ENCODE data around the gene RDM1.

DNA sequence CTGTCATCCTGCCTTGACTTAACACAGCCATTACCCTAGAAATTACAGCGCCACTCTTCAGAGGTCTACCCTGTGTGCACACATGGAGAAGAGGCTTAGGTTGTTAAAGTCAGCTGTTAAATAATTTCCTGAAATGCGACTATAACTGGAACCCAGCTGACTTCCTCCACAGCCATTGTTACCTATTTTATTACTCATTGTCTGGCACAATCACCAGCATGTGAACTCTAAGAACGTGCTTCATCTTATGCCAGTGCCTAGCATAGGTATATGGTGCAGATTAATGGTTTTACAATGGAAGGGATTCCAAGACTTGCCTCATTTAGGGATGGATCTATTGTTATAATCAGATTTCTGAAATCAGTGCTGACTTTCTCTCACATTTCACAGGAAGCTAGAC is 11.9 kb downstream of the RDM1 start:
- TF ChIP-seq, protein P1, sequence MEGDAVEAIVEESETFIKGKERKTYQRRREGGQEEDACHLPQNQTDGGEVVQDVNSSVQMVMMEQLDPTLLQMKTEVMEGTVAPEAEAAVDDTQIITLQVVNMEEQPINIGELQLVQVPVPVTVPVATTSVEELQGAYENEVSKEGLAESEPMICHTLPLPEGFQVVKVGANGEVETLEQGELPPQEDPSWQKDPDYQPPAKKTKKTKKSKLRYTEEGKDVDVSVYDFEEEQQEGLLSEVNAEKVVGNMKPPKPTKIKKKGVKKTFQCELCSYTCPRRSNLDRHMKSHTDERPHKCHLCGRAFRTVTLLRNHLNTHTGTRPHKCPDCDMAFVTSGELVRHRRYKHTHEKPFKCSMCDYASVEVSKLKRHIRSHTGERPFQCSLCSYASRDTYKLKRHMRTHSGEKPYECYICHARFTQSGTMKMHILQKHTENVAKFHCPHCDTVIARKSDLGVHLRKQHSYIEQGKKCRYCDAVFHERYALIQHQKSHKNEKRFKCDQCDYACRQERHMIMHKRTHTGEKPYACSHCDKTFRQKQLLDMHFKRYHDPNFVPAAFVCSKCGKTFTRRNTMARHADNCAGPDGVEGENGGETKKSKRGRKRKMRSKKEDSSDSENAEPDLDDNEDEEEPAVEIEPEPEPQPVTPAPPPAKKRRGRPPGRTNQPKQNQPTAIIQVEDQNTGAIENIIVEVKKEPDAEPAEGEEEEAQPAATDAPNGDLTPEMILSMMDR (IDR thresholded peaks at IDR 0.05; ENCODE audit: low read length) = no peak
- TF ChIP-seq EZH2 (optimal IDR thresholded peaks at IDR 0.05; ENCODE audit: low read depth, low read length) = no peak

All from MM.1S (cell line).